ENCODE results near the gene SLC25A39. TPM values are rescaled to one million over a fixed set of nuclear protein-coding genes. Genes with fewer than 3 reads are reported as not detected.

The SLC25A39 gene
- total and polyA plus RNA-seq, 12 donors, result 100.0 to 262 (median 157) TPM

- Histone ChIP-seq H3K4me3 (no peak overlapping the region), H3K27me3 (no peaks in the 10 kb centered on the region), H3K9me3 (replicated peaks in 1 of 3) (no peaks in the 10 kb centered on the region), H3K36me3 (replicated peaks in 1 of 2) (no peaks in the 10 kb centered on the region), H3K4me1 (replicated peaks in 1 of 2) (peaks cover 0 to 4% of the 10 kb centered on the region in 2 donors), H3K27ac (no peak overlapping the region)
- no peak for TF ChIP-seq POLR2A (IDR thresholded peaks at IDR 0.05)
- TF ChIP-seq, protein P1, sequence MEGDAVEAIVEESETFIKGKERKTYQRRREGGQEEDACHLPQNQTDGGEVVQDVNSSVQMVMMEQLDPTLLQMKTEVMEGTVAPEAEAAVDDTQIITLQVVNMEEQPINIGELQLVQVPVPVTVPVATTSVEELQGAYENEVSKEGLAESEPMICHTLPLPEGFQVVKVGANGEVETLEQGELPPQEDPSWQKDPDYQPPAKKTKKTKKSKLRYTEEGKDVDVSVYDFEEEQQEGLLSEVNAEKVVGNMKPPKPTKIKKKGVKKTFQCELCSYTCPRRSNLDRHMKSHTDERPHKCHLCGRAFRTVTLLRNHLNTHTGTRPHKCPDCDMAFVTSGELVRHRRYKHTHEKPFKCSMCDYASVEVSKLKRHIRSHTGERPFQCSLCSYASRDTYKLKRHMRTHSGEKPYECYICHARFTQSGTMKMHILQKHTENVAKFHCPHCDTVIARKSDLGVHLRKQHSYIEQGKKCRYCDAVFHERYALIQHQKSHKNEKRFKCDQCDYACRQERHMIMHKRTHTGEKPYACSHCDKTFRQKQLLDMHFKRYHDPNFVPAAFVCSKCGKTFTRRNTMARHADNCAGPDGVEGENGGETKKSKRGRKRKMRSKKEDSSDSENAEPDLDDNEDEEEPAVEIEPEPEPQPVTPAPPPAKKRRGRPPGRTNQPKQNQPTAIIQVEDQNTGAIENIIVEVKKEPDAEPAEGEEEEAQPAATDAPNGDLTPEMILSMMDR (IDR thresholded peaks at IDR 0.05), result no peak
- intact Hi-C loops (cut with DNase I), result no loop called here
- WGBS, 4 donors, result 37 to 75% (median 55%) methylated on average over 6 of the region's 6 CpGs
- peak in 5 of 7 donors; percentile 68 to 82 (median 75) for DNase-seq
These were observed 14.1 kb upstream of the SLC25A39 start for GRCh38 chr17:44338702-44339101.

- Histone ChIP-seq H3K27me3 (no peaks in the 10 kb centered on the region), H3K4me1 (replicated peaks in 1 of 2) (peaks cover 0 to 9% of the 10 kb centered on the region in 2 donors), H3K27ac (no peak overlapping the region), H3K36me3 (replicated peaks in 1 of 2) (no peaks in the 10 kb centered on the region), H3K9me3 (replicated peaks in 1 of 3) (no peaks in the 10 kb centered on the region), H3K4me3 (no peak overlapping the region)
- DNase-seq, result no peak
- intact Hi-C loops (cut with DNase I), result no loop called here
- TF ChIP-seq, protein P1 (IDR thresholded peaks at IDR 0.05), result no peak
- TF ChIP-seq POLR2A (IDR thresholded peaks at IDR 0.05), result no peak
- WGBS, 4 donors, result 35 to 48% (median 42%) methylated on average over 4 to 5 of the region's 5 CpGs
These were observed 11.3 kb upstream of the SLC25A39 start for GRCh38 chr17:44335968-44336367.

GRCh38 chr17:44335564-44335963 is 10.9 kb upstream of the SLC25A39 start:
- Histone ChIP-seq H3K27ac (no peak overlapping the region), H3K27me3 (no peaks in the 10 kb centered on the region), H3K4me1 (replicated peaks in 1 of 2) (peaks cover 0 to 10% of the 10 kb centered on the region in 2 donors), H3K9me3 (replicated peaks in 1 of 3) (no peaks in the 10 kb centered on the region), H3K36me3 (replicated peaks in 1 of 2) (no peaks in the 10 kb centered on the region), H3K4me3 (no peak overlapping the region)
- no peak for TF ChIP-seq POLR2A (IDR thresholded peaks at IDR 0.05)
- TF ChIP-seq, protein P1 (IDR thresholded peaks at IDR 0.05), result no peak
- 41 to 66% (median 51%) methylated on average over 3 of the region's 3 CpGs for WGBS, 4 donors
- no peak for DNase-seq
- intact Hi-C loops (cut with DNase I), result no loop called here

DNA sequence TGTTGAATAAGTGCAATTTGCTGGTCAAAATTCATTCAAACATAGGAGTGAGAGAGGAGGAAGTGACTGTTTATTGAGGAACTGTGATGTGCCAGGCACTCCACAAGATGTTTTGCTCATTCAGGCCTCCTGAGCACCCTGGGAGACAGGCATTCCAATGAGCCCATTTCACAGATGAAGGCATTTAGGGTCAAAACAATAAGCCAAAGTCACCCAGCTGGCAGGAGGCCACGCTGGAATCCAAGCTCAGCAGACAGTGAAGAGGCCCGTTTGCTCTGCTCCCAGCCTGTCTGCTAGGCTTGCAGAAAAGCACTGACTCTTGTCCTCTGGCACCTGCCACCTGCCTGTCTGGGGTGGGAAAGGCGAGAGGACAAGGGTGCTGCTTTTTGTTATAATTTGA is 10.1 kb upstream of the SLC25A39 start:
- TF ChIP-seq, protein P1 (IDR thresholded peaks at IDR 0.05), result no peak
- no peak for TF ChIP-seq POLR2A (IDR thresholded peaks at IDR 0.05)
- intact Hi-C loops (cut with DNase I), result no loop called here
- 50 to 59% (median 53%) methylated on average over 1 to 3 of the region's 3 CpGs for WGBS, 4 donors

More for the DNA sequence above, 10.1 kb upstream of the SLC25A39 start:
- H3K4me3 ChIP-seq, result no peak overlapping the region
- H3K9me3 ChIP-seq (replicated peaks in 1 of 3), result no peaks in the 10 kb centered on the region
- no peak for DNase-seq
- H3K27ac ChIP-seq, result no peak overlapping the region
- H3K36me3 ChIP-seq (replicated peaks in 1 of 2), result no peaks in the 10 kb centered on the region
- H3K27me3 ChIP-seq, result no peaks in the 10 kb centered on the region
- peaks cover 0 to 10% of the 10 kb centered on the region in 2 donors for H3K4me1 ChIP-seq (replicated peaks in 1 of 2)

Data from adrenal gland (tissue), 12 donors.